ENCODE measurements around the gene OTOF. TPM values are rescaled to one million over a fixed set of nuclear protein-coding genes. Genes with fewer than 3 reads are reported as not detected.

Gene OTOF
- total RNA-seq, 1 experiment from 2014 or later: 0.26 TPM

GRCh38 chr2:26514045-26514444, 36.1 kb upstream of the OTOF start:
- CTCF ChIA-PET: no interaction called here
- DNase-seq (ENCODE audit: low spot score): no peak

GRCh38 chr2:26513261-26513660, 35.3 kb upstream of the OTOF start:
- H3K4me1 Mint-ChIP-seq: no peaks in the 10 kb centered on the region
- H3K36me3 Mint-ChIP-seq: no peaks in the 10 kb centered on the region
- ATAC-seq (no peak), DNase-seq (ENCODE audit: low spot score) (no peak)
- ChIA-PET CTCF (no interaction called here), POLR2A (no interaction called here)
- no peak overlapping the region for H3K4me3 Mint-ChIP-seq
- no peak overlapping the region for H3K27ac Mint-ChIP-seq
- no peak for TF ChIP-seq ZNF423 (CRISPR knock-in tag; IDR thresholded peaks at IDR 0.05)
- TF ChIP-seq ERG (CRISPR knock-in tag; IDR thresholded peaks at IDR 0.05): no peak
- H3K27me3 Mint-ChIP-seq (ENCODE audit: low read depth): no peaks in the 10 kb centered on the region
- no peaks in the 10 kb centered on the region for H3K9me3 Mint-ChIP-seq

More at GRCh38 chr2:26514045-26514444, 36.1 kb upstream of the OTOF start:
- H3K27ac Mint-ChIP-seq: no peak overlapping the region
- H3K36me3 Mint-ChIP-seq: no peaks in the 10 kb centered on the region
- ATAC-seq: no peak
- no peaks in the 10 kb centered on the region for H3K4me1 Mint-ChIP-seq
- POLR2A ChIA-PET: no interaction called here
- TF ChIP-seq GABPB1 (CRISPR knock-in tag; IDR thresholded peaks at IDR 0.05): no peak
- TF ChIP-seq SMAD3 (CRISPR knock-in tag; IDR thresholded peaks at IDR 0.05; ENCODE audit: borderline replicate concordance): no peak
- TF ChIP-seq ZNF423 (CRISPR knock-in tag; IDR thresholded peaks at IDR 0.05): no peak
- TF ChIP-seq FOXK1 (CRISPR knock-in tag; IDR thresholded peaks at IDR 0.05): no peak
- TF ChIP-seq CREM (CRISPR knock-in tag; IDR thresholded peaks at IDR 0.05): no peak
- no peak for TF ChIP-seq PREB (CRISPR knock-in tag; IDR thresholded peaks at IDR 0.05; ENCODE audit: borderline replicate concordance)
- TF ChIP-seq ZNF281 (CRISPR knock-in tag; IDR thresholded peaks at IDR 0.05): no peak
- no peak for TF ChIP-seq TCF7 (CRISPR knock-in tag; IDR thresholded peaks at IDR 0.05; ENCODE audit: low read depth)
- no peak for TF ChIP-seq GTF2I (CRISPR knock-in tag; conservative IDR thresholded peaks at IDR 0.05)
- no peak for TF ChIP-seq NR2C2 (CRISPR knock-in tag; IDR thresholded peaks at IDR 0.05)
- no peak for TF ChIP-seq TP53 (CRISPR knock-in tag; IDR thresholded peaks at IDR 0.05)
- TF ChIP-seq HMGA2 (CRISPR knock-in tag; IDR thresholded peaks at IDR 0.05): no peak
- no peak for TF ChIP-seq ELF4 (CRISPR knock-in tag; IDR thresholded peaks at IDR 0.05; ENCODE audit: low read depth)
- no peak for TF ChIP-seq E2F4 (CRISPR knock-in tag; IDR thresholded peaks at IDR 0.05; ENCODE audit: borderline replicate concordance, low read depth)
- no peak for TF ChIP-seq ZNF232 (CRISPR knock-in tag; IDR thresholded peaks at IDR 0.05)
- TF ChIP-seq ZNF121 (CRISPR knock-in tag; IDR thresholded peaks at IDR 0.05): no peak
- TF ChIP-seq CDX4 (CRISPR knock-in tag; IDR thresholded peaks at IDR 0.05; ENCODE audit: borderline replicate concordance): no peak
- TF ChIP-seq TEAD1 (CRISPR knock-in tag; IDR thresholded peaks at IDR 0.05): no peak
- no peak for TF ChIP-seq ZNF512 (CRISPR knock-in tag; IDR thresholded peaks at IDR 0.05; ENCODE audit: borderline replicate concordance)
- no peaks in the 10 kb centered on the region for H3K9me3 Mint-ChIP-seq
- no peak overlapping the region for H3K4me3 Mint-ChIP-seq
- no peaks in the 10 kb centered on the region for H3K27me3 Mint-ChIP-seq (ENCODE audit: low read depth)
